ENCODE data around the gene BDH1.

- no peak for TF ChIP-seq ARNTL (CRISPR knock-in tag; IDR thresholded peaks at IDR 0.05; ENCODE audit: borderline replicate concordance, low read depth)
- TF ChIP-seq BACH2 (CRISPR knock-in tag; IDR thresholded peaks at IDR 0.05; ENCODE audit: borderline replicate concordance), result no peak
- no peak for TF ChIP-seq RARB (CRISPR knock-in tag; IDR thresholded peaks at IDR 0.05)
- TF ChIP-seq PATZ1 (CRISPR knock-in tag; IDR thresholded peaks at IDR 0.05; ENCODE audit: borderline replicate concordance), result no peak
- TF ChIP-seq ZFP30 (CRISPR knock-in tag; IDR thresholded peaks at IDR 0.05), result no peak
- TF ChIP-seq TCF4 (CRISPR knock-in tag; IDR thresholded peaks at IDR 0.05; ENCODE audit: borderline replicate concordance), result no peak
- TF ChIP-seq CSRNP3 (CRISPR knock-in tag; IDR thresholded peaks at IDR 0.05), result no peak
- TF ChIP-seq CREB5 (CRISPR knock-in tag; IDR thresholded peaks at IDR 0.05; ENCODE audit: low read depth), result no peak
- no peak for TF ChIP-seq CSDC2 (CRISPR knock-in tag; IDR thresholded peaks at IDR 0.05)
- no peak for TF ChIP-seq SNAI2 (CRISPR knock-in tag; IDR thresholded peaks at IDR 0.05)
- no peak for TF ChIP-seq ZFP3 (CRISPR knock-in tag; IDR thresholded peaks at IDR 0.05)
- TF ChIP-seq ZC3H10 (CRISPR knock-in tag; IDR thresholded peaks at IDR 0.05), result no peak
Measured at GRCh38 chr3:197554562-197555280, 1.0 kb downstream of the BDH1 start.
